Measurements from ENCODE around the gene MON1B.
A peak's percentile ranks its signal among the peaks of the same experiment; 100 is the strongest.
"Not testable (repeated sequence)": the region's sequence is repeated elsewhere in the genome, so short reads cannot be mapped to it uniquely, and the experiment has no call there.

Gene MON1B

DNA sequence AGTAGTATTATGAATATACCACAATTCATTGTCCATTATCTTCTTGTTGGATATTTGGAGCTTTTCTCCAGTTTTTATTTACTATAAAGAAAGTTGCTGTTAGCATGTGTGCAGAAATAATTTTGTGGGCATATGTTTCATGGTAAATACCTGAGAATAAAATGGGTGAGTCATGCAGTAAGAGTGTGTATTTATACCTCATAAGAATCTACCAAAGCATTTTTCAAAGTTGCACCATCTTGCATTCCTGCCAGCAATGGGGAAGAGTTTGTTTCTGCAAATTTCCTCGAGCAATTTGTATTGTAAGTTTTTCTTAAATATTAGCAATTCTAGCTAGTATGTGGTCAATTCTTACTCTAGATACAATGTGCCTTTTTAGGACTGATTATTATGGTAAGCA, 7.9 kb upstream of the MON1B start:
- Mint-ChIP-seq H3K27ac (no peak overlapping the region), H3K4me3 (no peak overlapping the region), H3K27me3 (no peaks in the 10 kb centered on the region), H3K36me3 (no peaks in the 10 kb centered on the region), H3K9me3 (no peaks in the 10 kb centered on the region), H3K4me1 (no peaks in the 10 kb centered on the region)
- CTCF ChIA-PET: no interaction called here
- DNase-seq: no peak

DNA sequence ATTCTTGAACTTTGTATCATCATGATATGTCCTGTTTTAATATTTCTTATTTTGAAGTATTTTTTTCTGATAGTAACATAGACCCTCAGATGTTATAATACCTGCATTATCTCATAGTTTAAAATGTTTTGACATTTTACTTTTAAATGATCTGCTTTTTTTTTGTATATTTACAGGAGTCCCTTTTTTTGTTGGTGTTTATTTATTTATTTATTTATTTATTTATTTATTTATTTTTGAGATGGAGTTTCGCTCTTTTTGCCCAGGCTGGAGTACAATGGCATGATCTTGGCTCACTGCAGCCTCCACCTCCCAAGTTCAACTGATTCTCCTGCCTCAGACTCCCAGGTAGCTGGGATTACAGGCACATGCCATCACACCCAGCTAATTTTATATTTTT, 4.7 kb upstream of the MON1B start:
- H3K9me3 Mint-ChIP-seq, H3K4me3 Mint-ChIP-seq, CTCF ChIA-PET, H3K27ac Mint-ChIP-seq, H3K36me3 Mint-ChIP-seq, DNase-seq, H3K27me3 Mint-ChIP-seq: not testable (repeated sequence)
- H3K4me1 Mint-ChIP-seq: peaks cover 13% of the 10 kb centered on the region

DNA sequence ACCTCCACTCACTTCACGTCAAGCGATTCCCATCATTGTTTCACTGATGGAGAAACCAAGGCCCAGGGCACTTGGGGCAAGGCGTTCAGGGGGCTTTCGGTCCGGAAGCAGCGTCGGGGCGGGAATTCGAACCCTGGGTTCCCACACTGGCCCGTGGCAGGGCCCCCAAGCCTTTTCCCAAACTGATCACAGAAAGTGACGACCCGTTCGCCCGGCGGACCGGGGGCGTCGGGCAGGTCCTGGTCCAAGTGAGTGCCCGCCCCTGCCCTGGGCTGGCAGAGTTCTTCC, 856 bp upstream of the MON1B start:
- Mint-ChIP-seq H3K36me3 (peaks cover 37% of the 10 kb centered on the region), H3K27me3 (no peaks in the 10 kb centered on the region), H3K4me3 (peak overlapping the region; percentile 85), H3K4me1 (peaks cover 44% of the 10 kb centered on the region), H3K9me3 (no peaks in the 10 kb centered on the region), H3K27ac (peak overlapping the region; percentile 100)
- no peak for DNase-seq
- CTCF ChIA-PET: interaction anchor here (0.7 kb wide), 1 partner anchor 20 kb away, joined by 3 read pairs; no protein-coding TSS in a partner anchor

DNA sequence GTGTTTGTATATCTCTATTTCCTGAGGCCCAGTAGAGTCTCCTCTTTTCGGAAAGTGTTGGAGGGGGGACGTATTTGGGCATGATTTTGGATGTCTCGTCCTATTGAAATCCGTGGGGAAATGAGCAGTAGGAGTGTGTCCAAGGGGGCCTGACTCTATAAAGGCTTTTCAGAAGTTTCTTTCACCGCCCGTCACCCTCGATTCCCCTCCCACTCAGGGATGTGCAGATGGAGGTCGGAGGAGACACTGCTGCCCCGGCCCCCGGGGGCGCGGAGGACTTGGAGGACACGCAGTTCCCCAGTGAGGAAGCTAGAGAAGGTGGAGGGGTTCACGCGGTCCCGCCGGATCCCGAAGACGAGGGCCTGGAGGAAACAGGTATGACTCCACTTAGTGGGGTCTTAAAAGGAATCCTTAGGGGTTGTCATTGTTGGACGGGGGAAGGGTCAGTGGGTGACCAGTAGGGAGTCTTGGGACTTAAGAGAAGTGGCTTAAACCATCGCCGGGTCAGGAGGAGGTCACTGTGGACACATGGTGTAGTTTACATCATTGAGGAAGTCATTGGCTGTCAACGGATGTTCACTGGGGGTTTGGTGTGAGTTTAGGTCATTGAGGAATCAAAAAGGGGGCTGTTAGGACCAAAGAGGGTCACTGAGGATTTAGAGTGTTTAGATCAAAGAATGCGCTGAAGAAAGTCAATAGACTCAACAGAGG, 424 bp downstream of the MON1B start:
- Mint-ChIP-seq H3K36me3 (peaks cover 43% of the 10 kb centered on the region), H3K27ac (peak overlapping the region; percentile 100)

DNA sequence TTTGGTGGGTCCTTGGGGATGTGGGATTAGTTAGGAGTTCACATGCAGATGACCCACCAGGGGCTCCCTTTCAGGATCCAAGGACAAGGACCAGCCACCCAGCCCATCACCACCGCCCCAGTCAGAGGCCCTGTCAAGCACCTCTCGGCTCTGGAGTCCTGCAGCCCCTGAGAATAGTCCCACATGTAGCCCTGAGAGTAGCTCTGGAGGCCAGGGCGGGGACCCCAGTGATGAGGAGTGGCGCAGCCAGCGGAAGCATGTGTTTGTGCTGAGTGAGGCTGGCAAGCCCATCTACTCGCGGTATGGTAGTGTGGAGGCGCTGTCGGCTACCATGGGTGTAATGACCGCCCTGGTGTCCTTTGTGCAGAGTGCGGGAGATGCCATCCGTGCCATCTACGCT, 2.4 kb downstream of the MON1B start:
- DNase-seq: no peak
- peak overlapping the region; percentile 85 for H3K4me3 Mint-ChIP-seq
- H3K27me3 Mint-ChIP-seq: no peaks in the 10 kb centered on the region
- CTCF ChIA-PET: no interaction called here
- H3K36me3 Mint-ChIP-seq: peaks cover 55% of the 10 kb centered on the region
- H3K27ac Mint-ChIP-seq: no peak overlapping the region
- H3K9me3 Mint-ChIP-seq: no peaks in the 10 kb centered on the region
- peaks cover 46% of the 10 kb centered on the region for H3K4me1 Mint-ChIP-seq

More for the DNA sequence above, 424 bp downstream of the MON1B start:
- CTCF ChIA-PET: no interaction called here
- DNase-seq: peak; percentile 59
- H3K4me1 Mint-ChIP-seq: peaks cover 46% of the 10 kb centered on the region
- H3K4me3 Mint-ChIP-seq: peak overlapping the region; percentile 85
- no peaks in the 10 kb centered on the region for H3K27me3 Mint-ChIP-seq
- no peaks in the 10 kb centered on the region for H3K9me3 Mint-ChIP-seq

DNA sequence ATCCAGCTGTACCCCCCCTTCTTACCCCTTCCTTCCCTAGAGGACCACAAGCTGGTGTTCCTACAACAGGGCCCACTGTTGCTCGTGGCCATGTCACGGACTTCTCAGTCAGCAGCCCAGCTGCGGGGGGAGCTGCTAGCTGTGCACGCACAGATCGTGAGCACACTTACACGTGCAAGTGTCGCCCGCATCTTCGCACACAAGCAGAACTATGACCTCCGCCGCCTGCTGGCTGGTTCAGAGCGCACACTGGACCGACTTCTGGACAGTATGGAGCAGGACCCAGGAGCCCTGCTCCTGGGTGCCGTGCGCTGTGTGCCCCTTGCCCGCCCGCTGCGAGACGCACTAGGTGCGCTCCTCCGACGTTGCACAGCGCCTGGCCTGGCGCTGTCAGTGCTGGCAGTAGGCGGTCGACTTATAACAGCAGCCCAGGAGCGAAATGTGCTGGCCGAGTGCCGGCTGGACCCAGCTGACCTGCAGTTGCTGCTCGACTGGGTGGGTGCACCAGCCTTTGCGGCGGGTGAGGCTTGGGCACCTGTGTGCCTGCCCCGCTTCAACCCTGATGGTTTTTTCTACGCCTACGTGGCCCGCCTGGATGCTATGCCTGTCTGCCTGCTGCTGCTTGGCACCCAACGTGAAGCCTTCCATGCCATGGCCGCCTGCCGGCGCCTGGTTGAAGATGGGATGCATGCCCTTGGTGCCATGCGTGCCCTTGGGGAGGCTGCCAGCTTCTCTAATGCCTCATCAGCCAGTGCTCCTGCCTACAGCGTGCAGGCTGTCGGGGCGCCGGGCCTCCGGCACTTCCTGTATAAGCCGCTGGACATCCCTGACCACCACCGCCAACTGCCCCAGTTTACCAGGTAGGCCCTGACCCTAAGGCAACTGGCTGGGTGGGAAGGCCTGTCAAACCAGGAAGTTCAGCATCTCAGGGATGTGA, 3.6 kb downstream of the MON1B start:
- Mint-ChIP-seq H3K4me3 (no peak overlapping the region), H3K4me1 (peaks cover 37% of the 10 kb centered on the region), H3K36me3 (peaks cover 62% of the 10 kb centered on the region), H3K27ac (no peak overlapping the region), H3K27me3 (no peaks in the 10 kb centered on the region), H3K9me3 (no peaks in the 10 kb centered on the region)
- CTCF ChIA-PET: no interaction called here
- DNase-seq: no peak

DNA sequence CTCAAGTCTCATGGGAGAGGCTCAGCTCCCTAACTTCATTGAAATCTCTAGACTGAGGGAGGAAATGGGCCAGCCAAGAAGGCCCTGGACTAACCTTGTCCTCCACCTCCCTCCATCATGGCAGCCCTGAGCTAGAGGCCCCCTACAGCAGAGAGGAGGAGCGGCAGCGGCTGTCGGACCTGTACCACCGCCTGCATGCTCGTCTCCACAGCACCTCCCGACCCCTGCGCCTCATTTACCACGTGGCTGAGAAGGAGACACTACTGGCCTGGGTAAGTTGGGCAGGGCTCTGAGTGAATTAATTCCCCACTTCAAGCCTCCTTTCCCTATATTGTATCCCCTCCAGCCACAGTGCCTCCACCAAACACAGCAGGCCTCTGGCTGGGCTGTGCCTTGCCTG, 4.4 kb downstream of the MON1B start:
- DNase-seq: no peak
- Mint-ChIP-seq H3K27me3 (no peaks in the 10 kb centered on the region), H3K9me3 (no peaks in the 10 kb centered on the region), H3K4me1 (peaks cover 37% of the 10 kb centered on the region), H3K4me3 (no peak overlapping the region), H3K36me3 (peaks cover 62% of the 10 kb centered on the region), H3K27ac (no peak overlapping the region)
- CTCF ChIA-PET: no interaction called here

DNA sequence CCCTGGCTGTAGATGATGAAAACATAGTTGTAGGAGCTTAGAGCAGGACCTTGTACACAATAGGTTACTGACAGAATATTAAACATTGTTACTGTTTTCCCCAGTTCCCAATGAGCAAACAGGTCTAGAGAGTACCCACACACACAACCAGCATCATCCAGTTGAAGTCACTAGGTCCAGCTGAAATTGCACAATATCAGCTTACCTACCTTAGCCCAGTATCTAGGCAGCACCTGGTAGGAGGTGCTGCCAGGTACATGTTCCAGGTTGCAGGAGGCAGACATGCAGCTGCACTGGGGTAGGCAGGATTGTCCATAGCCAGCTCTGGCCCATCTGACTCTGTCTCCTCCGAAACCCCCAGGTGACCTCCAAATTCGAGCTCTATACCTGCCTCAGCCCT, 6.8 kb downstream of the MON1B start:
- Mint-ChIP-seq H3K4me1 (peaks cover 18% of the 10 kb centered on the region), H3K4me3 (no peak overlapping the region), H3K36me3 (peaks cover 47% of the 10 kb centered on the region), H3K9me3 (no peaks in the 10 kb centered on the region), H3K27ac (no peak overlapping the region), H3K27me3 (no peaks in the 10 kb centered on the region)
- CTCF ChIA-PET: no interaction called here
- no peak for DNase-seq

DNA sequence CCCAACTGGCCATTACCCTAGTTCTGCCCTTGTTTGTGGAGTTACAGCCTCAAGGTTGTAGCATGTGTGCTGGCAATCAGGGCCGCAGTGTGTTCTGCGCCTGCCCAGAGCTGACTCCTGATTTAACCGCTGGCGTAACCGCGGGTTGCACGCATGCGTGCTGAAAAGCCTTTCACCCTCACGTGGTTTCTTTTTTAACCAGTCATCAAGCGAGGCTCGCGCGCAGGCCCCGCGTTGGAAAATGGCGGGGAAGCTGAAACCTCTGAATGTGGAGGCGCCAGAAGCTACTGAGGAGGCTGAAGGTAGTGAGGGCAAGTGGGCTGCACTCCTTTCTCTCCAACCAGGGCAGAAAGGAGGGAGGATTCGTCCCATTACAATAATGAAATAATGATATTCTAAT, 8.2 kb downstream of the MON1B start, which contains the start of gene SYCE1L:
TSS of gene SYCE1L (plus strand) at position 198 of the 400 bp plus-strand sequence. CDS start at position 242, 44 bp downstream.
- Mint-ChIP-seq H3K27me3 (no peaks in the 10 kb centered on the region), H3K9me3 (no peaks in the 10 kb centered on the region), H3K27ac (no peak within 1 kb of the TSS), H3K4me3 (no peak within 1 kb of the TSS), H3K36me3 (peaks cover 35% of the 10 kb centered on the region), H3K4me1 (peaks cover 4% of the 10 kb centered on the region)
- DNase-seq: no peak
- CTCF ChIA-PET: no interaction called here

DNA sequence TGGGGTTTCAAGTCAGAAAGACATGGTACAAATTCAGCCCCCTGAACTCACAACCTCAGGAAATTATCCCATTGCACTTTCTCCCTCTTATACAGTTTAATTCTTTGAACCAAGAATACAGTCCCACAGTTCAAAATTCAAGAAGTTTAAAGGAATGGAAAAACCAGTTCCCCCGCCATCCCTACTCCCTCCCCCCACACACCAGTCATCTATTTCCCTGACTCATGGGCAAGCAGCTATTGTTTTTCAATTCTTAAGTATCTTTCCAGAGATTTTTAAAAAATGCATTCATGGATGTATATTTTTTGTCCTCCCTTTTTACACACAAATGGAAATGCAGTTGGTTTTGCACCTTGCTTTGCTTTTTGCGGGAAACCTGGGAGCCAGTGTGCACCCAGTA, 15.5 kb downstream of the MON1B start:
- CTCF ChIA-PET: no interaction called here
- Mint-ChIP-seq H3K4me3 (no peak overlapping the region), H3K27ac (no peak overlapping the region), H3K9me3 (no peaks in the 10 kb centered on the region), H3K4me1 (peaks cover 2% of the 10 kb centered on the region), H3K36me3 (no peaks in the 10 kb centered on the region), H3K27me3 (no peaks in the 10 kb centered on the region)
- no peak for DNase-seq

DNA sequence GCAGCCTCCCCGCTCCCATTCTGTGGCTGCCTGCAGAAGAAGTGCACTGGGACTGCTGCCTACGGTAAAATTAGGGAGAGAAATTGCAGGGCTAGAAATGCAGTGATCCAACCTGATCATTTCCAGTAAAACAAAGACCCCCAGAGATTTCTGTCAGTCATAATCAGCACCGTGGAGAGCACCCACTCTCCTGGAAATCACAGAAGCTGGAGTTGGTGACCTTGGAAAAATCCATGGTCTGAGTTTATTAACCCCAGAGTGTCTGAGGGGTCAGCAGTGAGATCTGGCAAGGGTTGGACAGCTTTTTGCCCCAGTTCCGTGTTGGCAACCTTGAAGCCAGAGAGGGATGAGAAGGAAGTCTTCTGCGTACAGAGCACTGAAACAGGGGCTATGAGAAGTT, 16.0 kb downstream of the MON1B start:
- CTCF ChIA-PET: no interaction called here
- Mint-ChIP-seq H3K4me1 (peaks cover 6% of the 10 kb centered on the region), H3K27me3 (no peaks in the 10 kb centered on the region), H3K27ac (no peak overlapping the region), H3K9me3 (no peaks in the 10 kb centered on the region), H3K36me3 (no peaks in the 10 kb centered on the region), H3K4me3 (no peak overlapping the region)
- no peak for DNase-seq

DNA sequence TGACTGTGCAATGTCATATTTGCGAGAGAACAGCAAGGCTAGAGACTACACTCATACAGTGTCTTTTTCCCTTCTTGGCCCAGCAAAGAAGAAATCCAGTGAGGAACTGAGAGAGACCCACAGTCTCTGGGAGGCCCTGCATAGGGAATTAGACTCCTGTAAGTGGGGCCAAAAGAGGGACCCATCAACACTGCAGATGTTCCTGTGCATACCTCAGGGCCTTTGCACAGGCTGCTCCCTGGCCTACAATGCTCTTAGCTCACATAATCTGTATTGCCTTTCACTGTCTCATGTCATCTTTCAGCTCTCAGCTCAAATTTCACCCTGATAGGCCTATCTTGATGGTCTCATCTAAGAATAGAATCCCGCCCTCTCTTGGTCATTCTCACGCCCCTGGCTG, 17.4 kb downstream of the MON1B start:
- CTCF ChIA-PET: no interaction called here
- H3K4me1 Mint-ChIP-seq: peaks cover 6% of the 10 kb centered on the region

DNA sequence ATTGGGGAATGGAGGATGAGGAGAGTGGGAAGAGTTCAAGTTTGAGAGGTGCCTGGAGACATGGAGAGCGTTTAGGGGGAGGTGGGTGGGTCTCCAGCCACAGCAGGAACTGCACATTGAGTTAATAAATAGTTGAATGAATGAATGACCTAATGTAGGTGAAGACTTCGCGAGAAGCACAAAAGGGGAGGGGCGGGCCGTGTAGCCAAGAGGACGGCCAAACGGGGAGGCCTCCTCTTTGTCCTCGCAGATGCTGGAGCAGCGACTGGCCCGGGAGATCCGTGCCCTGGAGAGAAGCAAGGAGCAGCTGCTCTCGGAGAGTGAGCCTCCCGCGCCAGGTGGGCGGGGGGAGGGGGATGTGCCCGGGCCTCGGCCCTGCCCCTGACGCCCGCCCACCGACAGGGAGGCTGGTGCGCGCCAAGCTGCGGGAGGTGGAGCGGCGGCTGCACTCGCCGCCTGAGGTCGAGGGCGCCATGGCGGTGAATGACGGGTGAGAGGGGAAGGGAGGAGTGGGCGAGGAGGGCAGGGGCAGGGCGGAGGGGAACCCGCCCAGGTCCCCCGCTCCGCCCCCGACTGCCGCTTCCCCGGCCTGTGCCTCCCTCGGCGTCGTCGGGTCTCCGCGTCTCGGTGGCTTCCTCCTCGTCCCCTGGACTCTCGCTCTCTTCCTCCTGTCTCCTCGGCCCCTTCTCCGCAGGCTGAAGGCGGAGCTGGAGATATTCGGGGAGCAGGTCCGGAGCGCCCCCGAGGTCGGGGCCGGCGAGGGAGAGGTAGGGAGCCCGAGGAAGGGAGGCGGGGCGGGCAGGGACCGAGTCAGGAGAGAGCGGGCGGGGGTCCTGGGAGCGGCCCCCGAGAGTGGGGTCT, 21.1 kb downstream of the MON1B start:
- DNase-seq: peak; percentile 87
- Mint-ChIP-seq H3K4me1 (peaks cover 10% of the 10 kb centered on the region), H3K27me3 (no peaks in the 10 kb centered on the region), H3K4me3 (peak overlapping the region; percentile 82), H3K27ac (peak overlapping the region; percentile 87), H3K36me3 (no peaks in the 10 kb centered on the region), H3K9me3 (no peaks in the 10 kb centered on the region)
- CTCF ChIA-PET: no interaction called here

More for the DNA sequence above, 17.4 kb downstream of the MON1B start:
- no peak overlapping the region for H3K27ac Mint-ChIP-seq
- no peaks in the 10 kb centered on the region for H3K9me3 Mint-ChIP-seq
- no peaks in the 10 kb centered on the region for H3K27me3 Mint-ChIP-seq
- no peak overlapping the region for H3K4me3 Mint-ChIP-seq
- no peaks in the 10 kb centered on the region for H3K36me3 Mint-ChIP-seq
- no peak for DNase-seq

DNA sequence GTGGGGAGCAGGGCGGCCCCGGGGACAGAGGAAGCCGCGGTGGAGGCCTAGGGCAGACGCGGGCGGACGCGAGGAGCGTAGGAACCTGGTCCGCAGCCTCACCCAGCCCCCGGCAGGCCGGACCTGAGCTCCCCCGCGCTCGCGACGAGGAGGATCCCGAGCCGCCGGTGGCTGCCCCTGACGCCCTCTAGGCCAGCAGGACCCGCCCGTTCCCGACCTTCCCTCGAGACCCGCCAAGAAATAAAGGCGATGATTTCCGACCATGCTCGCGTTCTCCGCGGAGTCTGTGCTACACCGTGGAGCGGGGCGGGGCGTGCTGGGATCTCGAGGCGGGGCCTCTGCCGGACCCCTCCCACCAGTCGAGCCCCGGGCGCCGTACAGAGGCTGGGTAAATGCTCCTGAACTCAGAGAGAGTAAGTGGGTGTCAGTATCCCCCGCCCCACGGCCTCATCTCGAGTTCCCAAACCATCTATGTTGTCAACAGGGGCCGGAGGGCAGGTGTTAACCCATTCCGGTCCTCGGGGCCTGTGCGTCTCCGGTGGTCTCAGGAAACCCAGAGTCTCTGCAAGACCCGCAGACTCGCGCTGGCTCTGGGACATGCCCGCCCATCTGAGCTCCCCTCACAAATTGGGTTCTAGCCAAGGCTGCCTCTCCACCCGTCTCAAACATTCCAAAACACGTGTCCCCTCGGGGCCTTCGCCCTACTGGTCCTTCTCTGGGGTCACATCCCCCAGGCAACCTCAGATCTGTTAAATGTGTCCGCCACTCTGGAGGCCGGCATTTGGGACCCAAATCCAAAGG, 22.0 kb downstream of the MON1B start:
- Mint-ChIP-seq H3K27me3 (no peaks in the 10 kb centered on the region), H3K9me3 (no peaks in the 10 kb centered on the region), H3K4me1 (peaks cover 10% of the 10 kb centered on the region), H3K36me3 (no peaks in the 10 kb centered on the region), H3K27ac (peak overlapping the region; percentile 75), H3K4me3 (peak overlapping the region; percentile 82)
- CTCF ChIA-PET: no interaction called here
- DNase-seq: peak; percentile 81
